AG10803 (cell line): ENCODE data around the gene RPH3AL.

Experiments used
- DNase-seq: peaks from one replicate; pipeline ENCODE4 v3.0.0; 2010; ENCODE audit warnings: low read depth
- H3K4me3 ChIP-seq: 2 replicates; pipeline ENCODE4 v1.5.1; 2011; ENCODE audit warnings: mild to moderate bottlenecking, low read length, control low read depth
- TF ChIP-seq, protein P1 (sequence below): conservative IDR thresholded peaks from 2 replicates; pipeline ENCODE4 v1.5.1; 2011; ENCODE audit warnings: mild to moderate bottlenecking, low read length, control low read depth, inconsistent platforms

The RPH3AL gene

DNA sequence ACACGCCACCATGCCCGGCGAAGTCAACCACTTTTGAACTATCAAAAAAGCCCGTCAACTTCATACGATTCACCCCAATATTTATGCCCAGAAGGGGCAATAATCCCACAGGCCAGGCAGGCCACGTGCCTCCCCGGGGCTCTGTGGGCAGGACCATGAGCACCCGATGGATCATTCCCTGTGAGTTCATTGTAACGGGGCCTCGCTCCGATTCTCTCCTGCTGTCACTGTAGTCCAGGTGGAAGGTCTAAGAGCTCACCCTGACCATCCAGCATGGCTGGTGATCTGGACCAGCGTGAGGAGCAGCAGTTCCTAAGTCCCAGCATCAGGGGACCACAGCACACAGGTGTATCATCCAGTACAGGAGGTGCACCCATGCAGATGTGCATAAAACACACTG, 93.7 kb downstream of the RPH3AL start:
- H3K4me3 ChIP-seq: no peak overlapping the region
- TF ChIP-seq, protein P1, sequence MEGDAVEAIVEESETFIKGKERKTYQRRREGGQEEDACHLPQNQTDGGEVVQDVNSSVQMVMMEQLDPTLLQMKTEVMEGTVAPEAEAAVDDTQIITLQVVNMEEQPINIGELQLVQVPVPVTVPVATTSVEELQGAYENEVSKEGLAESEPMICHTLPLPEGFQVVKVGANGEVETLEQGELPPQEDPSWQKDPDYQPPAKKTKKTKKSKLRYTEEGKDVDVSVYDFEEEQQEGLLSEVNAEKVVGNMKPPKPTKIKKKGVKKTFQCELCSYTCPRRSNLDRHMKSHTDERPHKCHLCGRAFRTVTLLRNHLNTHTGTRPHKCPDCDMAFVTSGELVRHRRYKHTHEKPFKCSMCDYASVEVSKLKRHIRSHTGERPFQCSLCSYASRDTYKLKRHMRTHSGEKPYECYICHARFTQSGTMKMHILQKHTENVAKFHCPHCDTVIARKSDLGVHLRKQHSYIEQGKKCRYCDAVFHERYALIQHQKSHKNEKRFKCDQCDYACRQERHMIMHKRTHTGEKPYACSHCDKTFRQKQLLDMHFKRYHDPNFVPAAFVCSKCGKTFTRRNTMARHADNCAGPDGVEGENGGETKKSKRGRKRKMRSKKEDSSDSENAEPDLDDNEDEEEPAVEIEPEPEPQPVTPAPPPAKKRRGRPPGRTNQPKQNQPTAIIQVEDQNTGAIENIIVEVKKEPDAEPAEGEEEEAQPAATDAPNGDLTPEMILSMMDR: no peak
- DNase-seq: no peak

DNA sequence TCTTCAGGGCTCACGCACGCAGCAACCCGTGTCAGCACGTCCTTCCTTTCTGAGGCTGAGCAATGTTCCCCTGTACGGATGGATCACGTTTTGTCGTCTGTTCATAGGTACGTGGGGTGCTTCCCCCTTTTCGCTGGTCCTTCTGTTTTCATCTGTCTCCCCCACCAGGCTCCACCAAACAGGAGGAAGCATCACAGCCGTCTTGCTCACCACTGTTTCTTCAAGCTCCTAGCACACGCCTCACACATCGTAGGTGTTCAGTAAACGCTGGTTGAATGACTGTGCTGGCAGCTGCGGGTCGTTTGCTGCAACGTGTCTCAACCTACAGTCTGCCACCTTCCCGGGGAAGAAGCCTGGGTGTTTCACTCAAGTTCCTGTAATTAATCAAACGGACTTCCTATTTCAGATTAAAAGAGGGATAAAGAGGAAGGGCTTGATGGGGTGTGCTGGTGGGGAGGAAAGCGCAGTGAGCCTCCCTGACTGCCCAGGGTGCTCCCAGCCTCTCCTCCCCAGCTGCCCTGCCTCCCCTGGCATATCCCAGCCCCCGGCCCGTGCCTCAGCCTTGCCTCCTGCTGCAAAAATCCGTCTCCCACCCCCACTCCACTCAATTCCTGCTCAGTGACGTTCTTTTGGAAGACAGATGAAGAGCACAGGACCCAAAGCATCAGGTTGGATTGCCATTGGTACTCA, 94.4 kb downstream of the RPH3AL start:
- H3K4me3 ChIP-seq: no peak overlapping the region
- TF ChIP-seq, protein P1: no peak
- DNase-seq: no peak

DNA sequence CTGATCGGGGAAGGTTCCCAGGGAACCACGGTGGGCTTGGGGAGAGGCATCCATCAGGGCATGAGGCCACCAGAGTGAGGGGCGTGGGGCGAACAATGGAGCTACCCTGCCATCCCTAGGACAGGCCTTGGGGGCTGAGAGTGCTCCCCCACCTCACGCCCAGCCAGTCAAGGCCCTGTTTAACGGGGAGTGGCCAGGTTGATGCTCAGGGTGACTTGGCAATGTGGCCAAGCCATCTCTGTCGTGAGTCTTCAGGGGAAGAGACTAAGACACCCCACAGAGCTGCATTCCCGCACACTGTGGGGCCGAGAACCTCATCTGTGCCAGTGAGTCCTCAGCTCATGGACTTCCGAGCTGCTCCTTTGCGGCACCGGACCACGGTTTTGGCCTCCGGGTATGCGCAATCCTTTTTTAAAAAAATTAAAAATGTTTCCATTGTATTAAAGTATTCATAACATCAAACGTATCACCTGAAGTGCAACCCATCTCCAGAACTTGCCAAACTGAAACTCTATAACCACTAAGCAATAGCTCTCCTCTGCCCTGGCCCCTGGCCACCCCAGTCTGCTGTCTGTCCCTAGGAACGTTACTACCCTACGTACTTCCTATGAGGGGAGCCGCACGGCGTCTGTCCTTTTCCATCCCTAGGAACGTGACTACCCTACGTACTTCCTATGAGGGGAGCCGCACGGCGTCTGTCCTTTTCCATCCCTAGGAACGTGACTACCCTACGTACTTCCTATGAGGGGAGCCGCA, 99.3 kb downstream of the RPH3AL start:
- TF ChIP-seq, protein P1: no peak

DNA sequence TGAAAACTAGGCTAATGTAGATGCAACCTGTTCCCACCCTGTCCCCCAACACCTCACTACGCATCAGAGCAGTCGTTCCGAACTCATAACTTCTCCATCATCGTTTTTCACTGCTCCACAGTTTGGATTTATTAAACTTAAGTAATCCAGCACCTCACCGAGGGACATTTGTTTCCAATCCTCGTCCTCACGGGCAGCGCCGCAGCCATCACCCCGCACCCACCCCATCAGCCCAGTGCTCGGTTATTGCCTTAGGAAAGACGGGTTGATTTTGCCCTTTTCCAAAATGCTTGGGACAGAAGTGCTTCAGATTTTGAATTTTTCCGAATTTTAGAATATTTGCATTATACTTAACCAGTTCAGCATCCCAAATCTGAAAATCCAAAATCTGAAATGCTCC, 100.2 kb downstream of the RPH3AL start:
- DNase-seq: no peak

More for the DNA sequence above, 99.3 kb downstream of the RPH3AL start:
- no peak overlapping the region for H3K4me3 ChIP-seq
- no peak for DNase-seq

DNA sequence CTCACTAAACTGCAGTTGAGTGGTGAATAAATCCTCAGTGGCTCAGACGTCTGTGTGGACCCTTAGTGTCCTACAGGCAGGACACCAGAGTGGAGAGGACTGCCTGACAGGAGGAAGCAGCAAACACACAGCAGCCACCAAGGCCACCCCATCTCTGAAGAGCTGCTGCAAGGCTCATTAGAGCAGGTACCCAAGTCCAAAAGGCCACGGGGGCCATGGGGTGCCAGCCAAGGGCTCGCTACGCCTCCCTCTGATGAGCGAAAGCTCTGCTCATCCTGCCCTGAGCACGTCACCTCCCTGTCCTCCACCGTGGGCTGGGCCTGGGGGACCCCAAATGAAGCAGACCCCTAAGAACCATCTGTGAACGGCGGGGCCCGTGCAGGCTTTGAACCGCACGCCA, 101.1 kb downstream of the RPH3AL start:
- H3K4me3 ChIP-seq: no peak overlapping the region
- no peak for DNase-seq
- TF ChIP-seq, protein P1: no peak

More for the DNA sequence above, 100.2 kb downstream of the RPH3AL start:
- TF ChIP-seq, protein P1: no peak
- no peak overlapping the region for H3K4me3 ChIP-seq

DNA sequence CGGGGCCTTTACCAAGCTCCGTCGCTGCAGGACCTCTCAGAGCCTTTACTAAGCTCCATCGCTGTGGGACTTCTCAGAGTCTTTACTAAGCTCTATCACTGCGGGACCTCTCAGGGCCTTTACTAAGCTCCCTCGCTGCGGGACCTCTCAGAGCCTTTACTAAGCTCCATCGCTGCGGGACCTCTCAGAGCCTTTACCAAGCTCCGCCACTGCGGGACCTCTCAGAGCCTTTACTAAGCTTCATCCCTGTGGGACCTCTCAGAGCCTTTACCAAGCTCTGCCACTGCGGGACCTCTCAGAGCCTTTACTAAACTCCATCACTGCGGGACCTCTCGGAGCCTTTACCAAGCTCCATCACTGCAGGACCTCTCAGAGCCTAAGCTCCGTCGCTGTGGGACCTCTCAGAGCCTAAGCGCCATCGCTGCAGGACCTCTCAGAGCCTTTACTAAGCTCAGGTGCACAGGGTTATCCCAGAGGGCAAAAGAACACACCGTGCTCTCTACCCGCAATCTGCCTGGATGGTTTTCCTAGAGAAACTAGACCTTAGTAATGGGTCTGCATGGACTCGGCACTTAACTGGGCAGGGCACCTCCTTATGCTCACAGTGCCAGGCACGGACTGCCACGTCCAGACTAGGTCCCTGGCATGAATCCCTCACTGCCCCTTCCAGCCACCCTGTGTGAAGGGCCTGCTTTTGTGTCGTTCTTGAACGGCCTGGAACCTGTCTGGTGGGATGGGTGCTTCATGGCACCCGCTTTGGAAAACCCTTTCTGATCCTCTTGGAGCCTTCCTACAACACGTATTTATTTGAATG, 101.9 kb downstream of the RPH3AL start:
- TF ChIP-seq, protein P1: no peak
- no peak for DNase-seq
- no peak overlapping the region for H3K4me3 ChIP-seq
